ENCODE measurements around the gene UQCRHL.
A peak's percentile ranks its signal among the peaks of the same experiment; 100 is the strongest.

The UQCRHL gene

GRCh38 chr1:15768388-15768787 lies 39.1 kb downstream of the UQCRHL start:
- TF ChIP-seq EP300 (IDR thresholded peaks at IDR 0.05; ENCODE audit: borderline replicate concordance) (no peak), CREB1 (IDR thresholded peaks at IDR 0.05; ENCODE audit: low read depth) (no peak), TAF1 (IDR thresholded peaks at IDR 0.05; ENCODE audit: low read depth) (no peak), TCF12 (IDR thresholded peaks at IDR 0.05; ENCODE audit: low read depth) (no peak), REST (IDR thresholded peaks at IDR 0.05; ENCODE audit: low read depth) (no peak), TEAD4 (IDR thresholded peaks at IDR 0.05) (no peak), FOXM1 (IDR thresholded peaks at IDR 0.05; ENCODE audit: borderline replicate concordance, low read depth) (no peak), NFIC (IDR thresholded peaks at IDR 0.05) (no peak), YY1 (IDR thresholded peaks at IDR 0.05; ENCODE audit: low read depth) (no peak), EGR1 (IDR thresholded peaks at IDR 0.05) (no peak), MAX (IDR thresholded peaks at IDR 0.05) (no peak), CEBPB (IDR thresholded peaks at IDR 0.05) (no peak), USF1 (IDR thresholded peaks at IDR 0.05) (no peak), ZBTB7A (IDR thresholded peaks at IDR 0.05; ENCODE audit: low read depth) (no peak), RAD21 (IDR thresholded peaks at IDR 0.05; ENCODE audit: low read depth) (no peak)

GRCh38 chr1:15767941-15768340 lies 39.5 kb downstream of the UQCRHL start:
- TF ChIP-seq TCF12 (IDR thresholded peaks at IDR 0.05; ENCODE audit: low read depth) (no peak), REST (IDR thresholded peaks at IDR 0.05; ENCODE audit: low read depth) (no peak)

GRCh38 chr1:15765495-15766194 lies 41.8 kb downstream of the UQCRHL start:
- TF ChIP-seq FOXM1 (IDR thresholded peaks at IDR 0.05; ENCODE audit: borderline replicate concordance, low read depth) (no peak), CREB1 (IDR thresholded peaks at IDR 0.05; ENCODE audit: low read depth) (no peak), CEBPB (IDR thresholded peaks at IDR 0.05) (no peak)

- TF ChIP-seq USF1 (IDR thresholded peaks at IDR 0.05) = no peak
- TF ChIP-seq YY1 (IDR thresholded peaks at IDR 0.05; ENCODE audit: low read depth) = no peak
- no peak for TF ChIP-seq EP300 (IDR thresholded peaks at IDR 0.05; ENCODE audit: borderline replicate concordance)
- TF ChIP-seq CEBPB (IDR thresholded peaks at IDR 0.05) = no peak
Observed at GRCh38 chr1:15764890-15765289, 42.6 kb downstream of the UQCRHL start.

- TF ChIP-seq ZBTB7A (IDR thresholded peaks at IDR 0.05; ENCODE audit: low read depth) (0 out of 2 replicates have a peak, but pooled peaks have one; percentile 45), EGR1 (IDR thresholded peaks at IDR 0.05) (no peak), NFIC (IDR thresholded peaks at IDR 0.05) (no peak), CEBPB (IDR thresholded peaks at IDR 0.05) (no peak), CREB1 (IDR thresholded peaks at IDR 0.05; ENCODE audit: low read depth) (no peak), MAX (IDR thresholded peaks at IDR 0.05) (peak; percentile 16; the same call in 1 of the 2 replicates)
Observed at GRCh38 chr1:15764269-15764764, 43.1 kb downstream of the UQCRHL start.

GRCh38 chr1:15762546-15762945 lies 44.9 kb downstream of the UQCRHL start:
- TF ChIP-seq RAD21 (IDR thresholded peaks at IDR 0.05; ENCODE audit: low read depth) (no peak), TAF1 (IDR thresholded peaks at IDR 0.05; ENCODE audit: low read depth) (no peak), CEBPB (IDR thresholded peaks at IDR 0.05) (no peak), TCF12 (IDR thresholded peaks at IDR 0.05; ENCODE audit: low read depth) (no peak), EGR1 (IDR thresholded peaks at IDR 0.05) (no peak), EP300 (IDR thresholded peaks at IDR 0.05; ENCODE audit: borderline replicate concordance) (no peak), USF1 (IDR thresholded peaks at IDR 0.05) (no peak), ZBTB7A (IDR thresholded peaks at IDR 0.05; ENCODE audit: low read depth) (no peak), NFIC (IDR thresholded peaks at IDR 0.05) (no peak), YY1 (IDR thresholded peaks at IDR 0.05; ENCODE audit: low read depth) (no peak), TEAD4 (IDR thresholded peaks at IDR 0.05) (no peak), REST (IDR thresholded peaks at IDR 0.05; ENCODE audit: low read depth) (no peak), CREB1 (IDR thresholded peaks at IDR 0.05; ENCODE audit: low read depth) (no peak), MAX (IDR thresholded peaks at IDR 0.05) (no peak)
